Transverse colon (tissue), 4 donors: ENCODE measurements around the gene BEND7. TPM values are rescaled to one million over a fixed set of nuclear protein-coding genes. Genes with fewer than 3 reads are reported as not detected.

ENCODE experiments used
- DNase-seq: peaks from one replicate; pipeline ENCODE4 v3.0.0-alpha.2; 2019
- H3K27ac ChIP-seq, 4 donors: fragments of 200-600 bp; sonication (generic); 2 replicates each; pipeline ENCODE4 v1.5.1; 2016 to 2018; ENCODE audit warnings: inconsistent platforms in 4 of 4
- H3K27me3 ChIP-seq: fragments of 200-600 bp; sonication (generic); 2 replicates; pipeline ENCODE4 v1.5.1; 2017; ENCODE audit warnings: inconsistent platforms
- H3K36me3 ChIP-seq, 4 donors: fragments of 200-600 bp; sonication (generic); 2 replicates each; pipeline ENCODE4 v1.5.1; 2017 to 2019; ENCODE audit warnings: inconsistent platforms in 4 of 4
- H3K4me1 ChIP-seq, 4 donors: fragments of 200-600 bp; sonication (generic); 2 replicates each; pipeline ENCODE4 v1.5.1; 2017 to 2020; ENCODE audit warnings: inconsistent platforms in 4 of 4
- H3K4me3 ChIP-seq, 4 donors: fragments of 200-600 bp; sonication (generic); 1 replicate in 1 of 4; 2 replicates in 3 of 4; pipeline versions ENCODE4 v1.5.1 to v1.6.1; 2017 to 2019; ENCODE audit warnings: inconsistent platforms in 4 of 4
- H3K9me3 ChIP-seq, 2 donors: fragments of 200-600 bp; sonication (generic); 2 replicates each; pipeline ENCODE4 v1.5.1; 2017 to 2019; ENCODE audit warnings: inconsistent platforms in 2 of 2
- EP300 ChIP-seq: sonication (generic); formaldehyde crosslinking; IDR thresholded peaks from one replicate; pipeline ENCODE4 v1.6.1; 2017; ENCODE audit warnings: antibody characterized with exemption, low read depth
- POLR2A ChIP-seq: fragments of 450-650 bp; IDR thresholded peaks from one replicate; pipeline ENCODE4 v1.6.1; 2016; ENCODE audit warnings: antibody characterized with exemption, mild to moderate bottlenecking, moderate library complexity
- POLR2AphosphoS5 ChIP-seq, 3 donors: sonication (generic); formaldehyde crosslinking; IDR thresholded peaks; one replicate each; pipeline ENCODE4 v1.6.1; 2016; ENCODE audit warnings: antibody characterized with exemption in 3 of 3
- WGBS, 2 donors: methylation state at CpG; one replicate each; pipeline ENCODE4 v1.1.5; 2018; ENCODE audit warnings: low coverage in 1 of 2; 5-methylcytosine and 5-hydroxymethylcytosine counted together
- in situ Hi-C, 4 donors: fragments of 200-750 bp; cut with MboI; loops; one replicate each; pipeline versions ENCODE4 v1.15.0 to v1.15.1; 2017; ENCODE audit warnings: low sequenced_read_pairs in 3 of 4, low pct_ligation_motif_present in 1 of 4, low pct_unique_long_range_greater_than_20kb in 1 of 4
- intact Hi-C: fragments of 100-400 bp; cut with DNase I; formaldehyde crosslinking; loops from one replicate; pipeline ENCODE4 v1.15.1; 2023; ENCODE audit warnings: low total_unique reads
- total RNA-seq, 4 donors: library from RNA; depleted of rRNA; stranded (reverse); fragments of >200 nt; gene quantifications; one replicate each; pipeline ENCODE4 v1.1.0, GENCODE V29; 2016
- TF ChIP-seq, protein P1 (sequence below), 5 experiments: fragments of 200-600 bp in 3 of 5; fragments of 450-650 bp in 2 of 5; sonication (generic) in 3 of 5; IDR thresholded peaks; 1 replicate in 2 of 5; 2 replicates in 3 of 5; pipeline ENCODE4 v1.5.1; 2016 to 2017; ENCODE audit warnings: antibody characterized with exemption in 5 of 5, inconsistent platforms in 3 of 5, mild to moderate bottlenecking in 2 of 5, moderate library complexity in 1 of 5

BEND7 gene
- total RNA-seq, 4 donors from 2014 or later: 16.1 to 41.4 (median 31.0) TPM

DNA sequence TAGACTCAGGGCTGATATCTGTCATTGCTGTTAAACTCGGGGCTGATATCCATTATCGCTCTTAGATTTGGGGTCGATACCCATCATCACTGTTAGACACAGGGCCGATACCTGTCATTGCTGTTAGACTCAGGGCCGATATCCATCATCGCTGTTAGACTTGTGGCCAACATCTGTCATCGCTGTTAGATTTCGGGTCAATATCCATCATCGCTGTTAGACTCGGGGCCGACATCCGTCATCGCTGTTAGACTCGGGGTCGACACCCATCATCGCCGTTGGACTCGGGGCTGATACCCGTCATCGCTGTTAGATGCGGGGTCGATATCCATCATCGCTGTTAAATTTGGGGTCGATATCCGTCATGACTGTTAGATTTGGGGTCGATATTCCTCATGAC is 54.8 kb downstream of the BEND7 start:
- intact Hi-C loops: loop anchor here (10.0 kb wide), 1 partner anchor 661 kb away; no protein-coding TSS in a partner anchor
- H3K36me3 ChIP-seq: no peaks in the 10 kb centered on the region
- TF ChIP-seq POLR2A: no peak
- TF ChIP-seq, protein P1, sequence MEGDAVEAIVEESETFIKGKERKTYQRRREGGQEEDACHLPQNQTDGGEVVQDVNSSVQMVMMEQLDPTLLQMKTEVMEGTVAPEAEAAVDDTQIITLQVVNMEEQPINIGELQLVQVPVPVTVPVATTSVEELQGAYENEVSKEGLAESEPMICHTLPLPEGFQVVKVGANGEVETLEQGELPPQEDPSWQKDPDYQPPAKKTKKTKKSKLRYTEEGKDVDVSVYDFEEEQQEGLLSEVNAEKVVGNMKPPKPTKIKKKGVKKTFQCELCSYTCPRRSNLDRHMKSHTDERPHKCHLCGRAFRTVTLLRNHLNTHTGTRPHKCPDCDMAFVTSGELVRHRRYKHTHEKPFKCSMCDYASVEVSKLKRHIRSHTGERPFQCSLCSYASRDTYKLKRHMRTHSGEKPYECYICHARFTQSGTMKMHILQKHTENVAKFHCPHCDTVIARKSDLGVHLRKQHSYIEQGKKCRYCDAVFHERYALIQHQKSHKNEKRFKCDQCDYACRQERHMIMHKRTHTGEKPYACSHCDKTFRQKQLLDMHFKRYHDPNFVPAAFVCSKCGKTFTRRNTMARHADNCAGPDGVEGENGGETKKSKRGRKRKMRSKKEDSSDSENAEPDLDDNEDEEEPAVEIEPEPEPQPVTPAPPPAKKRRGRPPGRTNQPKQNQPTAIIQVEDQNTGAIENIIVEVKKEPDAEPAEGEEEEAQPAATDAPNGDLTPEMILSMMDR (IDR thresholded peaks at IDR 0.05): no peak
- TF ChIP-seq POLR2AphosphoS5 (IDR thresholded peaks at IDR 0.05): no peak
- no peak for TF ChIP-seq EP300
- in situ Hi-C loops: no loop called here
- DNase-seq: no peak
- H3K4me3 ChIP-seq: no peak overlapping the region
- no peaks in the 10 kb centered on the region for H3K27me3 ChIP-seq
- no peaks in the 10 kb centered on the region for H3K4me1 ChIP-seq
- H3K9me3 ChIP-seq: no peaks in the 10 kb centered on the region
- H3K27ac ChIP-seq: no peak overlapping the region
- 92 to 95% methylated on average over 26 of the region's 26 CpGs for WGBS, 2 donors

DNA sequence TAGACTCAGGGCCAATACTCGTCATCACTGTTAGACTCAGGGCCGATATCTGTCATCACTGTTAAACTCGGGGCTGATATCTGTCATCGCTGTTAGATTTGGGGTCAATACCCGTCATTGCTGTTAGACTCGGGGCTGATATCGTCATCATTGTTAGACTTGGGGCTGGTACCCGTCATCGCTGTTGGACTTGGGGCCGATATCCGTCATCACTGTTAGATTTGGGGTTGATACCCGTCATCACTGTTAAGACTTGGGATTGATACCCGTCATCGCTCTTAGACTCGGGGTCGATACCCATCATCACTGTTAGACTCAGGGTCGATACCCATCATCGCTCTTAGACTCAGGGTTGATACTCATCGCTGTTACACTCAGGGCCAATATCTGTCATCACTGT is 56.5 kb downstream of the BEND7 start:
- in situ Hi-C loops: no loop called here
- Histone ChIP-seq H3K4me3 (no peak overlapping the region), H3K36me3 (no peaks in the 10 kb centered on the region), H3K27ac (no peak overlapping the region), H3K9me3 (no peaks in the 10 kb centered on the region), H3K4me1 (no peaks in the 10 kb centered on the region), H3K27me3 (no peaks in the 10 kb centered on the region)
- TF ChIP-seq EP300 (no peak), POLR2AphosphoS5 (IDR thresholded peaks at IDR 0.05) (no peak), POLR2A (no peak)
- TF ChIP-seq, protein P1 (IDR thresholded peaks at IDR 0.05): no peak
- 93 to 96% methylated on average over 4 to 19 of the region's 19 CpGs for WGBS, 2 donors
- intact Hi-C loops: loop anchor here (10.0 kb wide), 1 partner anchor 662 kb away; no protein-coding TSS in a partner anchor
- no peak for DNase-seq

DNA sequence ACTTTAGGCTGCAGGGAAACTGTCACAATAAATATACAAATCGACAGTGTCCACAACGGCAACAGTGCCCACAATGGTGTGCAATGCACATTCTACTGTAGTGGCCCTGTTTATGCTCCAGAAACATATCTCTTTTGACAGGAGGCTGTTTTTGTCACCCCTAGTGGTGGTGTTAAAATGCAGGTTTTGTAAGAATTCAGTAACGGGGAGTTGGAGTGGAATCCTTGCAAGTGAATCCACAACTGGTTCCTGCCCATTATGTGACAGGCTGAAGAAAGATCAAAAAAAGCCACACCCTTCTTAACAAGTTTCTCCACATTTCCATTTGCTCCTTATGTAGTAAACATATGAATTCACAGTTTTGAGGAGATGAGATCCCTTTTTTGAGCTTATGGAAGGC is 58.5 kb downstream of the BEND7 start:
- in situ Hi-C loops (no loop called here), intact Hi-C loops (loop anchor here (10.0 kb wide), 1 partner anchor 665 kb away; no protein-coding TSS in a partner anchor)
- Histone ChIP-seq H3K27ac (no peak overlapping the region), H3K4me3 (no peak overlapping the region), H3K9me3 (no peaks in the 10 kb centered on the region), H3K4me1 (no peaks in the 10 kb centered on the region), H3K27me3 (no peaks in the 10 kb centered on the region), H3K36me3 (no peaks in the 10 kb centered on the region)
- no peak for DNase-seq
- WGBS, 2 donors: 68 to 80% methylated on average over 1 to 3 of the region's 3 CpGs
- TF ChIP-seq EP300 (no peak), POLR2A (no peak), POLR2AphosphoS5 (IDR thresholded peaks at IDR 0.05) (no peak)
- TF ChIP-seq, protein P1 (IDR thresholded peaks at IDR 0.05): no peak

DNA sequence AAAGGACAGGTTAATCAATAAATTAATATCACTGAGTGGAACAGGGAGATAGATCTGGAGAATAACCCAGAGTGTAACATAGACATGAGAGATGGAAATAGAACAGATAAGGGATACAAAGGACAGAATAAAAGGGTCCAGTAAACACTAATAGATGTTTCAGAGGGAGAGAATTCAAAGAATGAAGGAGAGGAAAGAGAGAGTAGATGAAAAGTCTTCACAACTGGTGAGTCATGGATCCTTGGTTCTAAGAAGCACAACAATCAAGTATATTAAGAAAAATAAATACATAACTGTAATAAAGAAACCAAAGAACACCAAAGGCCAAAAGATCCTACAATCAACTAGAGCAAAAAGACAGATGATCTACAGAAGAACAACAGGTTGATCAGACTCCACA is 66.3 kb downstream of the BEND7 start:
- Histone ChIP-seq H3K27me3 (no peaks in the 10 kb centered on the region), H3K4me1 (no peaks in the 10 kb centered on the region), H3K9me3 (no peaks in the 10 kb centered on the region), H3K4me3 (no peak overlapping the region), H3K27ac (no peak overlapping the region), H3K36me3 (peaks cover 0 to 4% (median 0%) of the 10 kb centered on the region in 4 donors)
- intact Hi-C loops: no loop called here
- in situ Hi-C loops: no loop called here
- no peak for DNase-seq
- TF ChIP-seq, protein P1 (IDR thresholded peaks at IDR 0.05): no peak
- TF ChIP-seq POLR2A: no peak
- TF ChIP-seq POLR2AphosphoS5 (IDR thresholded peaks at IDR 0.05): no peak
- no peak for TF ChIP-seq EP300
